OCI-M2 (cell line): ENCODE results near the gene TM4SF18.

ENCODE experiments used
- DNase-seq: peaks from one replicate; lab custom pipeline; 2025; ENCODE audit not compliant: unreplicated experiment; lab: John Stamatoyannopoulos, UW

Gene TM4SF18

DNA sequence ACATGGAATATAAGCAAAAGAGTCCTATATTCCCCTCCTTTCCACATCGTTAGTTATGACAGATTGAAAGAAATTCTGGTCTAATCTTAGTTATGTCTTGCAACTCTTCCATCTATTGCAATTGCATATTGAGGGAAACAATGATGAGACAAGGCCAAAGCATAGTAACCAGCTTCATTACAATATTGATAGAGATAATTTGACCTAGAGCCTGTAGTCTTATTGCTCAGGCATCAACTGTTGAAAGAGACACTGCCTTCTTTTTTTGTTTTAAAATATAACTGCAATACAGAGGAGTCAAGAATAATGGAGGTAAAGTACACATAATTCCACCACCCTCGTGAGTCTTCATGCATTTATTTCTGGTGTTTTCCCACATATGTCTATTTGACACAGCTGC is 2.0 kb downstream of the TM4SF18 start:
- no peak for DNase-seq

DNA sequence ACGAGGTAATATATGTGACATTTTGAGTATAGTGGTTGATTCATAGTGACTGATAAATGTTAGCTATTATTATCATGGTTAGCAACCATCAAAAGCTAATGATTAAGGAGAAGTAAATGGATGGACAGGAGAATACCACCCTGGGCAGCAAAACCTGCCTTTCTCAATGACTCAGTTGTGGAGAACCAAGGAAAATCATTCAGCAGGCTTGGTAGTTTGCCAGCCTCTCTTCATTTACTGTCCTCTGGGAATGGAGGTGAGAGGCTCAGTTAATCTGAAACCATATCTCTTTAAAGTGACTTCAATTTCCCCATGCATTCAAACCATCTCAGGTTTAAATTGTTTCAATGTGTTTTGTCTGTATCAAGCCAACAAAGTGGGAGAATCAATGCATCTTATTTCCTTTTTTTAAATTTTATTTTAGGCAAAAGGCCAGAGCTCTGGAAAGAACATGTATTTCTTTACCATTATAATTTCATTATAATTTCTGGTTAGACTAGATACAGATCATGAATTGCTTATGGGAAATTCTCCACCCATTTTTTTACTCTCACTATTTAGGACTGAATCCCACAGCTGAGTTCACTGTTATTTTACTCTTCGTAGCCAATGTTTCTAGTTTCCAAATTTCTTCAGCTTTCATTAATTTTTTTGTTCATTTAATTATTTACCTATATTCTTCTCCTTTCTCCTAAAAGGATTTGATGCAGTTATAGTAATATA is 2.7 kb downstream of the TM4SF18 start:
- DNase-seq: no peak

DNA sequence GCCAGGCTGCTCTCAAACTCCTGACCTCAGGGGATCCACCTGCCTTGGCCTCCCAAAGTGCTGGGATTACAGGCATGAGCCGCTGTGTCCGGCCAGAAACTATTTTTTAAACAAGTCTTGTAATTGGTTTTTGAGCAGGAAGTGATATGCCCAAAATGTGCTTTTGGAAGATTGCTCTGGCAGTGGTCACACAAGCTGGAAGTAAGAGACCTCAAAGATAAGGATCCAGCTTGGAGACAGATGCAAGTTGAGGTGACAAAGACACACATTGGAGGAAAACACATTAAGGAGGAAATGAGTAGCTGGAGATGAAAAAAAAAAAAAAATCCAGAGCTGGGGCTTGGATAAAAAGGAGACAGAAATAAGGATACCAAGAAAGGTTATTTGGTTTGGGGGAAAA is 6.3 kb downstream of the TM4SF18 start:
- no peak for DNase-seq

DNA sequence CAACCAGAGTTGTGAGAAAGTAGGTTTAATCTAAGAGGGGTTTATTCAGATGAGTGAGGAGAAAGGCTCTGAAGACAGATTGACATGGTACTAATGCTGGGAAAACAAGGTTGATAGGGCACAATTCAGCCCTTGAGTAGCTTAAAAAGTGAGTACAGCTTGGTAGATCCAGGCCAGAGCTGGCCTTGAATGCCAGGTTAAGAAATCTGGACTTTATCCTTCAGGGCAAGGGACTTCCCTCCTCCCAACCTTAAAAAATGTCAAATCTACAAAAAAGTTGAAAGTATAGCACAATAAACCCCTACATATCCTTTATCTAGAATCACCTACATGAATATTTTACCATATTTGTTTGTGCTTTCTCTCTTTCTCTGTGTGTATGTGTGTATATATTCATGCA is 7.9 kb downstream of the TM4SF18 start:
- DNase-seq: no peak

- DNase-seq: no peak
Measured at GRCh38 chr3:149324332-149324731, 9.1 kb downstream of the TM4SF18 start.

DNA sequence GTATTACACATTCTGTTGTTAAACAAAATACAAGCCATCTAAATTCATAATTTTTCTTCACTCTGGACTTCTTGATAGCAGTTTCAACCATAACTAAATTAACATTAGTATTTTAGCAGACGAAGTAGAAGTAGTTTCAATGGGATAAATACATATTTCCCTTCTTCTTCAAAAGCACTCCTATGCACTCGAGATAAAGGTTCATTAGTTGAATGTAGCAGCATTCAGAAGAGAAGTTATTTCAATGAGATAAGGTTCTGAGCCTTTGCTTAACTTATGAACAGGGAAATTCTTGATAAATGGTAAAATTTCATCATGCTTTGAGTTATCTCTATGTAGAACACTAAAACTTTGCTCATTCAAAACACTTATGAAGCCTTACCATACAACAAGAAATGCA is 11.8 kb downstream of the TM4SF18 start:
- no peak for DNase-seq

DNA sequence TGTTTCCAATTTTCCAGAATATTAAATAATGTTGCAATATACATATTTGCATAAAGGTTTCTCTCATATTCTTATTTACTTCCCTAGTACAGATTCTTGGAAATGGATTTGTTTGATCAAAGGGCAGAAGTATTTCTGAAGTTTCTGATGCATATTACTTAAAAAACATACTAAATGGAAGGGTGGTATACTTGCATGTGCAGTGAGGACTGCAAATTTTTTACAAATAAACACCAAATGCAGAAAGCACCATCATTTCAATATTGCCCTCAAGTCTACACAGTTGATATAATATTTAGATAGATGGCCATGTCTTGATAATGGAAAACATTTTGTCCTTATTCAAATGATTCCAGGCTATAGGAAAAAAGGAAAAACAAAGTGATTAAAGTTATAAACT is 12.3 kb downstream of the TM4SF18 start:
- no peak for DNase-seq

GRCh38 chr3:149319750-149320149 is 13.7 kb downstream of the TM4SF18 start:
- DNase-seq: no peak

- DNase-seq: no peak
Measured at GRCh38 chr3:149317072-149317471, 16.4 kb downstream of the TM4SF18 start.

DNA sequence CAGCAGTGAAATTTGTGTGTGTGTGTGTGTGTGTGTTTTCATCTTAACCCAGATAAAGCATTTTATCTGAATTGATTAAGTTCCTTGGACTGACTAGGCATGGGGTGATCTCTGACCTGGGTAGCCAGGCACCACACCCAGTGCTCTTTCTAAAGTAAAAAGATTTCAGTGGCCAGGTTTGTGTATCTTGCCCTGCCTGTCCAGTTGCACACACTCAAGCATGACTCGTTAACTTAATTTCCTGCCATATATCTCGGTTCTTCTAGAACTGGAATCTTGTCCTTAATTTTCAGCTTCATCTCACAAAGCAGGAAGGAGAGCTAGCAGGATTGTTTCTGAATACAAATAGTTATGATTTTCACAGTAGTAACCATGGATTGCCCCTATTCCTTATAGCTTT is 17.0 kb downstream of the TM4SF18 start:
- DNase-seq: no peak

DNA sequence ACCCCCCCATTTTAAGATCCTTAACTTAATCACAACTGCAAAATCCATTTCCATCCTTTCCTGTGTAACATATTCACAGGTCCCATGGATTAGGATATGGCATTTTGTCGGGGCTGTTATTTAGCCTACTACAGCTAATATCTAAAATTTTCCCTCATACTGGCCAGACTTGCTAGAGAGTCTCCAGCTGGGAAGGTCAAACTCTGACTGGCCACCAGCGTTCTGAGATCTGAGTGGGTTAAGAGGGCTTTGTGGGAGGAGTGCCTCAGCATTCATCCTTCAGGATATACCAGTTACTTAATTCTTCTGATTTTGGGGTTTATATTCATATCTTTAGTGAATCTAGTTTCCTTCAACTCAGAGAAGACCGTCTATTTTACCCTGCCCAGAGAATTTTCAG is 17.7 kb downstream of the TM4SF18 start:
- DNase-seq: no peak

DNA sequence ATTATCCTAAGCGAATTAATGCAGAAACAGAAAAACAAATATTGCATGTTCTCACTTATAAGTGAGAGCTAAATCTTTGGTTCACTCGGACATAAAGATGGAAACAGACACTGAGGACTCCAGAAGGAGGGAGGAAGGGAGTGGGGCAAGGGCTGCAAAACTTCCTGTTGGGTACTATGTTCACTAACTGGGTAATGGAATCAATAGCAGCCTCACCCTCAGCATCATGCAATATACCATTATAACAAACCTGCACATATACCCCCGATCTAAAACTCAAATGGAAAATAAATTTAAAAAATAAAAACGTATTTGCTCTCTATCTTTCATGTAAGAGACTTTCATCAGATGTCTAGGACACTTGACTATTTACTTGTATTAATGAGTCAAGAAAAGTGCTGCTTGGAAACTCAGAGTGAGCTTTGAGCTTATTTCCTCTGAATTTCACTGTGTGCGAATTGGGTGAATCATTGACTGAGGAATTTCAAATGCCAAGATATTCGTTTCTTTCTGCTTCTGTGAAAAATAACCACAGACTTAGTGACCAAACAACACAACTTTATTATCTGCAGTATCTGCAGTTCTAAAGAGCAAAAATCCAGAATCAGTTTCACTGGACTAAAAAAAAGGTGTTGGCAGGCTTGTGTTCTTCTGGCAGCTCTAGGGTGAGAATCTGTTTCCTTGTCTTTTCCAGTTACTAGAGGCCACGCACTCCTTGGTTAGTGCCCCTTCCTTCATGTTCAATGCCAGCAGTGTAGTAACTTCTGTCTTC is 18.4 kb downstream of the TM4SF18 start:
- no peak for DNase-seq

GRCh38 chr3:149313542-149313941 is 19.9 kb downstream of the TM4SF18 start:
- no peak for DNase-seq

DNA sequence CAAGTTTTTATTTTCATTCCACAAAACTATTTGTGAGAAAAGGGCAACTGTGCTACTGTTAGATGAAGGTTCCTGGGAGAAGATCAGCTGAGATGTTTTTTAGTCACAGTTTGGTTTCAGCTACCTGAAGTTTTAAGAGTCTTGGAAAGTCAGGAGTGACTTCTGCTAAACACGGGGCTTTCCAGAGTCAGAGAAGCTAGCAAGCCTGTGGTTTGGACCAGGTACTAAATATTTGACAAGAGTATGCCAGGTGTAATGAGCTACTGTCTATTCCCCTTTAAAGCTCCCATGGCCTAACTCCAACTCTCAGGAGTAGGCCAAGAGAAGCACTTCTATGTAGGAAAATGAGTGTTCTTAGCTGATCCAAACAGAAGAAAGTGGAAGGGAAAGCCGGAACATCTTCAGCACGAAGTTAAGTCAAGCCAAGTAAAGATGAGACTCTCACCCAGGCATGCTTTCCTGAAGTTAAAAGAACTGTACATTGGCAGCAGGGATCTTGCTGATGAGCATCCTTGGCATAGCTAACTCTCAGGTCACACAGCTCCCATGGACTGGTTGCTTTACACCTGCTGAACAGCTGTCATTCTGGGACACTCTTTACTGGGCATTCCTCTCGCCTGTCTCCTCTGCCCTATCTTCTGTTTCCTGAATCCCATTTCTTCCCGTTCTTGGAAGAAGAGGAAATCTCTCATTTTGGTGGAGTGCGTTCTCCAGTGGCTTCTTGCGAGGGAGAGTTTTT is 22.5 kb downstream of the TM4SF18 start:
- no peak for DNase-seq

DNA sequence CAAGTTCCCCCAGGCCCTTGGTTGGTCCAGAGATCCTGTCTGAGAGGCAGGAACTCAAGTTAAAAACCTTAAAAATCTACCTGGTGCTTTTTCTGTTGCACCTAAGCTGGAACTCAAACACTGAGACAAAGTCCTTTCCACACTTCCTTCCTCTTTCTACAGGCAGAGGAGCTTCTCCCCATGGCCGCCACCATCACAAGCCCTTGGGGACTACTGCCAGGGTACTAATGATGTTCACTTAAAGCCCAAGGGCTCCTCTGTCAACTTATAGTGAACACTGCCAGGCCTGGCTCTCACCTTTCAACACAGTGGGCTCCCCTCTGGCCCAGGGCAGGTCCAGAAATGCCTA is 26.0 kb downstream of the TM4SF18 start:
- DNase-seq: no peak

DNA sequence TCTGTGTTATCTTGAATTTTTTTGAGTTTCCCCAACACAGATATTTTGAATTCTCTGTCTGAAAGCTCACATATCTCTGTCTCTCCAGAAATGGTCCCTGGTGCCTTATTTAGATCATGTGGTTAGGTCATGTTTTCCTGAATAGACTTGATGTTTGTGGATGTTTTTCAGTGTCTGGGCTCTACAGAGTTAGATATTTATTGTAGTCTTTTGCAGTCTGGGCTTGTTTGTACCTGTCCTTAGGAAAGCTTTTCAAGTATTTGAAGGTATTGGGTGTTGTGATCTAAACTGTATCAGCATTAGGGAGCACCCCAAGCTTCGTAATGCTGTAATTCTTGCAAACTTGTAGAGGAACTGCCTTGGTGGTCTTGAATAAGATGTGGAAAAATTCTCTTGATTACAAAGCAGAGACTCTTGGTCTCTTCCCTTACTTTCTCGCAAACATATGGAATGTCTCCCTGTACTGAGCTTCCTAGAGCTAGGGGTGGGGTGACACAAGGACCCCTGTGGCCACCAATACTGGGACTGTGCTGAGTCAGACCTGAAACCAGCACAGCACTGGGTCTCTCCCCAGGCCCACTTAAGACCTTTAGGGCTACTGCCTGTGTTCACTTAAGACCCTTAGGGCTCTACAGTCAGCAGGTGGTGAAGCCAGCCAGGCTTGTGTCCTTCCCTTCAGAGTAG is 26.5 kb downstream of the TM4SF18 start:
- no peak for DNase-seq

GRCh38 chr3:149305376-149305775 is 28.1 kb downstream of the TM4SF18 start:
- DNase-seq: no peak

- DNase-seq: no peak
Measured at GRCh38 chr3:149299938-149300801, 33.3 kb downstream of the TM4SF18 start.

- DNase-seq: no peak
Measured at GRCh38 chr3:149296972-149297371, 36.5 kb downstream of the TM4SF18 start.

GRCh38 chr3:149292666-149293065 is 40.8 kb downstream of the TM4SF18 start:
- DNase-seq: no peak

GRCh38 chr3:149291178-149291577 is 42.3 kb downstream of the TM4SF18 start:
- no peak for DNase-seq
